ENCODE results near the gene VSTM4.

The VSTM4 gene

GRCh38 chr10:49141541-49142332 lies 26.4 kb upstream of the VSTM4 start:
- no peak for DNase-seq

- no peak for DNase-seq
Measured at GRCh38 chr10:49140304-49141177, 25.2 kb upstream of the VSTM4 start.

DNA sequence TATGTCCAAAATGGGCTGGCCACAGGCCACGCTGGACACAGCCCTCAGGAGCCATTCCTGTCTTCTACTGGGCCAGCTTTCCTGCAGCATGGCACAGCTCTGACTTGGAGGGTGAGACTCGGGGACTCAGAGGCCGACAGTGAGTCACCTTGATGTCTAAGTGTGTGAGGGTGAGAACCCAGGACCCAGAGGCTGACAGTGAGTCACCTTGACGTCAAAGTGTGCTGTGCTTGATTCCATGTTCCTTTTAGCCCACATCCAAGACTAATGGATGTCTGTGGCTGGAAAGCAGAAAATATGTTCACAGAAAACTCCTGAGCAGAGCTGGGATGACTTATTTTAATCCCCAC lies 24.5 kb upstream of the VSTM4 start:
- DNase-seq = no peak

- DNase-seq = no peak
Measured at GRCh38 chr10:49139028-49139845, 23.9 kb upstream of the VSTM4 start.

DNA sequence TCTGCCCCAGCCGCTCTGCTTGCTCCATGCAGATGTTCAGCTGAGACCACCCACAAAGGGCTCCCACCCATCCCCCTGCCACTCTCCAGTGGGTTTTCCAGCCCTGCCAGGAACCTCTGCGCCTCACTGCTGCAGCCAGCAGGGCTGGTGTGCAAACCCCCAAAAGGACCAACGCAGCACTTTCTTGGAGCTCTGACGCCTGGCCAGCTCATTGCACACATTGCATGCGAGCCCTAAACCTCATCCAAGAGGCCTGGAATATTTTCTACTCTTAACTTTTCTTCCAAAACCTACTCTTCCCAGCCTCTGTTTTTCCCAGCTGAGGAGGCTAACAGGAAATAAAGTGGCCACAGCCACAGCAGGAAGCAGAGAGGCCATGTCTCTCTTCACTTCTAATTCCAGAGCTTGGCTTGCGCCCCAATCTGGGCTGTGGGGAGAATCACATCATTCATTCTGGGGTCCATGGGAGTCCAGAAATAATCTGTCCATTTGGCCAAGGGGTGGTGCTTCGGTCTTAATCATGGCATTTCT lies 23.1 kb upstream of the VSTM4 start:
- DNase-seq = no peak

GRCh38 chr10:49136525-49136924 lies 21.2 kb upstream of the VSTM4 start:
- no peak for DNase-seq

GRCh38 chr10:49135575-49136313 lies 20.4 kb upstream of the VSTM4 start:
- DNase-seq = no peak

GRCh38 chr10:49134327-49134726 lies 19.0 kb upstream of the VSTM4 start:
- no peak for DNase-seq

DNA sequence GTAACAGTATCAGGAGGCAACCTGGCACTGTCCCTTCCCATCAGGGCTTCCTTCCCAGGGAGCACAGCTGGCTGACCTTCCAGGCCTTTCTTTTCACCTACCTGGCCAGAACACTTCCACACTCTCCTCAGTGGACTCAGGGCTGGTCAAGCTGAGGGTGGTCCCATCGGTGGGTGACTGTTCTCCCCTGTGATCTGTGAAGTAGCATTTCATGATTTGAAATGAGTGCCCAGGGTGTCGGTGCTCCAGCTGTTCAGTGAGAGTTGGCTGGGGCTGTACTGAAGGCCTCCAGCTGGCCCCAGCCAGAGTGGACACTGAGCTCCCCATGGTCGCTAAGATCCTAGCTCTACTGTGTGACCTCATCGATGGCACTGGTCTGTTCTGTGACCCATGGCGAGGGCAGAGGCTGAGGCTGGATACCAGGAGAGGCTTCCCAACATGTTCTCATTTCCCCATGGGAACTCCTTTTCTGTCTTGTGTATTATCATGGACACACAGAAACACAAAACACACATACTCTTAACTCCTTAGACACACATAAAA lies 18.5 kb upstream of the VSTM4 start, which contains the start of gene FAM170B:
FAM170B (minus strand) TSS at position 316 of the 543 bp plus-strand sequence; CDS start at position 213, 103 bp downstream.
- DNase-seq = no peak

DNA sequence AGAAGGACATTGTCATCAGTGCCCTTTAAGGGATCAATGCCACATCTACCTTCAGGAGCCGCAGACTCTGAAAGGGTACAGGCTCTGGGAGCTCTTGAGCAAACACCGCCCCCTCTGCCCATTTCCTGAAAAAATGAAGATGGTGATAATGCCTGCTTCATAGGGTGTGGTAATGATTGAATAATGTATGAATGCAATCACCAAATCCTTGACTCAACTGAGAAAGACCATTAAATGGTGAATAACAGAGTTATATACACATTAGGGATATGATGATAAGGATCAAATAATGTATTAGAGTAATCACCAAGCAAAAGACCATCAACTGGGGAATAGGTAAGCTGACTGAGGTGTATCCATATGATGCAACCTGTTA lies 17.0 kb upstream of the VSTM4 start:
- no peak for DNase-seq

GRCh38 chr10:49131507-49132361 lies 16.4 kb upstream of the VSTM4 start:
- DNase-seq = no peak

DNA sequence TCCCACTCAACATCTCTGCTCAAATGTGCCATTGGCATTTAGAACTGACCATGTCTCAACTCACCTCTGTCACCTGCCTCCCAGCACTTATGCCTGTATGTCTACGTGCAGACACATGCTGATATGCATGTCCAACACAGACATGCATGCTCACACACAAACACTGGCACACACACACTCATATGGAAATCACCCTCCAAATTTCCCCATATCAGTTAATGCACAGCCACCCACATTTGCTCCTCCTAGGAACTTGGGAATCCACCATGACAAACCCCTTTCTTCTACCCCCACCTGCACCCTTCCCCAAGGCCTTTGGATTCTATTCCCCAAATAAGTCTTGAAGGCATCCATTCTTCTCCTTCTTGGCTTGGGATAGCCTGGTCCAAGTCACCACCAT lies 14.1 kb upstream of the VSTM4 start:
- DNase-seq = no peak

- no peak for DNase-seq
Measured at GRCh38 chr10:49128854-49129253, 13.5 kb upstream of the VSTM4 start.

DNA sequence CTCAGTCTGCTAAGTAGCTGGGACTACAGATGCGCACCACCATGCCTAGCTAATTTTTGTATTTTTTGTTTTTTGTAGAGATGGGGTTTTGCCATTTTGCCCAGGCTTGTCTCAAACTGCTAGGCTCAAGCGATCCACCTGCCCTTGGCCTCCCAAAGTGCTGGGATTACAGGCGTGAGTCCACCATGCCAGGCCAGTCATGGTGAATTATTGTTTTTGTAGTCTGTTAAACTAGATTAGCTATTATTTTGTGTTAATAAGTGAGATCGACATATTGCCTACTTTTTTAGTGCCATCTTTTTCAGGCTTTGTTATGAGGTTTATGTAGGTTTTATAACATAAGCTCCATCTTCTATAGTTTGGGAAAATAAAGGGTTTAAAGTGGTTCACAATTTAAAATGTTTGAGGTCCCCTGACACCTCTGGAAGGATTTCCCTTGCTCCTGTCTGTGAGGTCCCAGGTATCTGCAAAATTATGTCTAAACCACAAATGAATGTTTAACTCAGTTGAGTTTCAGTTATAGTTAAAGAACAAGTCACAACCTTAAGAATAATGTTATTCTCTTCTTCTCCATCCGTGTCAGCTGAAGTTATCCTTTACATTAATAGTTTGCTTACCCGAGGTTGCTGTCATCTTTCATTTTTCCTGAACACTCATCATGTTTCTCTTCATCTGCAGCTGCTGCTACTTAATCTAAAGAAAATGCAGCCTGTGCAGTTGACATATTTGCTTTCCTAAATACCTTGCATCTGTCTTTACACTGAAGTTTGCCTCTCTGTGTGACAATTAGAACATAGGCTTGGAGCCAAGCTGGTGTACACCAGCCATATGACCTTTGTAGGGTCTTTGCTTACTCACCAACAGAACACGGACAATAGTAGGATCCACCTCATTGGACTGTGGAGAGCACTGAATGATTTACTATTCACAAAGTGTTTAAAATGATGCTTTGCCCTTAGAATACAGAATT lies 8.9 kb upstream of the VSTM4 start:
- no peak for DNase-seq

GRCh38 chr10:49120911-49121310 lies 5.6 kb upstream of the VSTM4 start:
- DNase-seq = no peak

DNA sequence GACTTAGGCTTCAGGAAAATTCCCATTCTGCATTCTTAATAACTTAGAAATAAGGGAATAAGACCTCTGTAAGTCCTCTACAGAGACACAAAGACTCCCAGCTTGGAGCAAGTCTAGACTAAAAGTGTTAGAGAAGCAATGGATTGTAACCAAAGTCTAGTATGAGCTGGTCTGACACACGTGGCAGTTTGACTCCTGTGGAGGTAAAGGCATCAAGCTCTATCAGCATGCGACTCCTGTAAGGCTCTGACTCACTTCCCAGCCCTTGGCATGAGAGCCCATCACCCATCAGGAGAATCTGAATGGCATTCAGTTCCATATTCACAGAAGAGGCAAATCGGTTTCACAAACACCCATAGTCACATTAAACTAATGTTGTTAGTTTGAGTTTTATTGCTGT lies 4.4 kb upstream of the VSTM4 start:
- no peak for DNase-seq

DNA sequence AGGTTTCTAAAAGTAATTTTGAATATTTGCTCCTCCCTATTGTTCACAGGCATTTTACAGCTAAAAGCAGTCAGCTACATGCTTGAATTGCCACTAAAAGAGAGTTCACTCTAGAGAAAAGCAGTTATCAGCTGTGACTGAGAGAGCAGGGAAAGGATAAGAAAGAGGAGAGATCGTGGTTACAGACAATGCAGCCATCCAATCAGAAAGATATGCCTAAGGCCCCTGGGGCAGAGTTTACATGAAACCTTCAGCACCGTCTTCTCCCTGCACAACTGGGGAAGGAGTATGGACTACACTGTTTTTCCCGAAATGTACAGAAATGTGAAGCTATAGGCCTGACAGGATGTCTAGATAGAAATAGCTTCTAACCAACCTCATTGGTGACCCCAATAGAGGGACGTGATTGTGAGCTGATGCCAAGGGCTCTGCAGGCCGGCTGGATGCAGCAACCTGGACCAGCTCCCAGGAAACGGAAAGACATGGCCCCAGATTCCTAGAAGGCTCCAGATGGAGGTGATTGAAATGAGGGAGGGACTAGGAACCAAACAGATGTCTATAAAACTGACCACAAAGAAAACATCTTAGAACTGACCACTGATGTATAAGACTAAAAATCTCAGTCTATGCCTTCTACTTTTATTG lies 3.2 kb upstream of the VSTM4 start:
- DNase-seq = no peak

DNA sequence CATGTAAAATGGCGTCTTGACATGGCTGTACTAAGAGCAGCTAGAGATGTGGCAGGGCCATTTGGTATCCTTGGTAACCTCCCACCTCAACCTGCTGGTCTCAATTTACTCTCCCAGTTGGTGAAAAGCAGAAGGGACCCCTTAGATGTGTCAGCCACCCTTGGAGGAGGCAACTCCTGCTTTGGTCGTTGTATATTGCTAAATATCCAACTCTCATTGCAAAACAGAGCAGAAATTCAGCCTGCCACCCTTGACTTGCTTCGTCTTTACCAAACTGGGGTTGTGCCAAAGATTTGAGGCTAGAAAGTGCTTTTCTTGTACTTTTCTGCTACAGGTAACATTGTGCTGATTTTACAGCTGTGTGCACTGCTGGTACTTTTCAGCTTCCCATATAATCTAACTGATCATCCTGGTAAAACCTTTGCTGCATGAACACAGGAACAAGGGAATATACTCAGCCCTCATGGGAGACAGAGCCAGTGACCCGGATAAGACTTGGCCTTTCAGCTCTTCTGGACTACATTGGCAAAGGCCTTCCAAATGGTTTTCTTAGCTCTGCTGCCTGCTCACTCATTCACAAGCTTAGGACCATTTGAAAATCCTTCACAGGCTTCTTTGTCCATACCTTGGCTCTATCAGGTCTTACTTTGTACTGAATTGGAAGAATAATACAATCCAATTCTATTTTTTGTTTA lies 2.2 kb upstream of the VSTM4 start:
- DNase-seq = no peak

Data from NCI-H187 treated with DMSO at 0.1 percent for 48 hours (cell line).